ENCODE results near the gene B3GNT5.
A peak's percentile ranks its signal among the peaks of the same experiment; 100 is the strongest.

The B3GNT5 gene

GRCh38 chr3:183303690-183304089, 50.6 kb downstream of the B3GNT5 start:
- no peaks in the 10 kb centered on the region for H3K9me3 ChIP-seq (replicated peaks in 1 of 11)
- peaks cover 25 to 91% (median 65%) of the 10 kb centered on the region in 10 experiments for H3K4me1 ChIP-seq
- 0 out of 22 replicates have a peak overlapping the region, but pooled peaks of 1 of the 11 experiments have one; percentile 5 for H3K9ac ChIP-seq
- H3K27ac ChIP-seq: peak overlapping the region in 1 of 11 experiments; percentile 21; a peak in 2 of 22 replicates
- H3K4me2 ChIP-seq: peak overlapping the region in 8 of 11 experiments; percentile 22 to 76 (median 52); a peak in 15 of 22 replicates
- no peaks in the 10 kb centered on the region for H3K36me3 ChIP-seq
- TF ChIP-seq Cebpa-rat (IDR thresholded peaks at IDR 0.05): no peak
- H3K27me3 ChIP-seq: no peaks in the 10 kb centered on the region
- no peak overlapping the region for H3K4me3 ChIP-seq
- no peaks in the 10 kb centered on the region for H4K20me1 ChIP-seq

GRCh38 chr3:183306798-183307671, 54.0 kb downstream of the B3GNT5 start:
- H4K20me1 ChIP-seq: no peaks in the 10 kb centered on the region

GRCh38 chr3:183307749-183308148, 54.7 kb downstream of the B3GNT5 start:
- Histone ChIP-seq H4K20me1 (no peaks in the 10 kb centered on the region), H3K4me1 (peaks cover 19 to 71% (median 44%) of the 10 kb centered on the region in 10 experiments), H3K4me2 (peak overlapping the region; percentile 1 to 89 (median 68); a peak in 17 of 22 replicates), H3K9ac (peak overlapping the region in 3 of 11 experiments; percentile 26 to 64 (median 59); a peak in 3 of 22 replicates), H3K9me3 (replicated peaks in 1 of 11) (no peaks in the 10 kb centered on the region), H3K36me3 (peaks cover 0 to 18% (median 0%) of the 10 kb centered on the region in 11 experiments; a peak in 4 of 22 replicates), H3K4me3 (no peak overlapping the region), H3K27ac (peak overlapping the region in 6 of 11 experiments; percentile 58 to 82 (median 74); a peak in 9 of 22 replicates), H3K27me3 (no peaks in the 10 kb centered on the region)
- TF ChIP-seq Cebpa-rat (IDR thresholded peaks at IDR 0.05): no peak

More at GRCh38 chr3:183306798-183307671, 54.0 kb downstream of the B3GNT5 start:
- no peak for TF ChIP-seq Cebpa-rat (IDR thresholded peaks at IDR 0.05)
- H3K4me3 ChIP-seq: no peak overlapping the region
- H3K27me3 ChIP-seq: no peaks in the 10 kb centered on the region
- peaks cover 0 to 18% (median 0%) of the 10 kb centered on the region in 11 experiments; a peak in 4 of 22 replicates for H3K36me3 ChIP-seq
- H3K27ac ChIP-seq: peak overlapping the region in 8 of 11 experiments; percentile 32 to 82 (median 68); a peak in 14 of 22 replicates
- H3K4me1 ChIP-seq: peaks cover 20 to 71% (median 51%) of the 10 kb centered on the region in 10 experiments
- H3K4me2 ChIP-seq: peak overlapping the region; percentile 1 to 89 (median 68); a peak in 17 of 22 replicates
- H3K9ac ChIP-seq: peak overlapping the region in 6 of 11 experiments; percentile 1 to 64 (median 52); a peak in 8 of 22 replicates
- no peaks in the 10 kb centered on the region for H3K9me3 ChIP-seq (replicated peaks in 1 of 11)

- Histone ChIP-seq H3K4me2 (peak overlapping the region; percentile 42 to 89 (median 69)), H3K36me3 (peaks cover 0 to 18% (median 0%) of the 10 kb centered on the region in 11 experiments; a peak in 4 of 22 replicates), H3K9ac (peak overlapping the region in 2 of 11 experiments; percentile 17 to 28; a peak in 4 of 22 replicates), H3K4me3 (no peak overlapping the region), H3K4me1 (peaks cover 19 to 73% (median 43%) of the 10 kb centered on the region in 10 experiments), H4K20me1 (no peaks in the 10 kb centered on the region), H3K27me3 (no peaks in the 10 kb centered on the region), H3K9me3 (replicated peaks in 1 of 11) (no peaks in the 10 kb centered on the region), H3K27ac (peak overlapping the region in 6 of 11 experiments; percentile 13 to 49 (median 36); a peak in 8 of 22 replicates)
- TF ChIP-seq Cebpa-rat (IDR thresholded peaks at IDR 0.05): no peak
Observed at GRCh38 chr3:183308751-183309150, 55.7 kb downstream of the B3GNT5 start.

- H3K4me3 ChIP-seq: no peak overlapping the region
- H3K4me2 ChIP-seq: peak overlapping the region; percentile 42 to 89 (median 69); a peak in 19 of 22 replicates
- H3K27me3 ChIP-seq: no peaks in the 10 kb centered on the region
- H3K27ac ChIP-seq: peak overlapping the region in 6 of 11 experiments; percentile 13 to 49 (median 36); a peak in 9 of 22 replicates
- peak overlapping the region in 2 of 11 experiments; percentile 17 to 28; a peak in 2 of 22 replicates for H3K9ac ChIP-seq
- no peak for TF ChIP-seq Cebpa-rat (IDR thresholded peaks at IDR 0.05)
- no peaks in the 10 kb centered on the region for H4K20me1 ChIP-seq
- peaks cover 0 to 18% (median 0%) of the 10 kb centered on the region in 11 experiments; a peak in 4 of 22 replicates for H3K36me3 ChIP-seq
- H3K4me1 ChIP-seq: peaks cover 19 to 74% (median 44%) of the 10 kb centered on the region in 10 experiments
- no peaks in the 10 kb centered on the region for H3K9me3 ChIP-seq (replicated peaks in 1 of 11)
Observed at GRCh38 chr3:183309276-183309675, 56.2 kb downstream of the B3GNT5 start.

- Histone ChIP-seq H3K4me2 (no peak overlapping the region), H3K27ac (no peak overlapping the region), H3K9ac (no peak overlapping the region), H3K9me3 (replicated peaks in 1 of 11) (no peaks in the 10 kb centered on the region), H3K36me3 (peaks cover 0 to 18% (median 0%) of the 10 kb centered on the region in 11 experiments; a peak in 4 of 22 replicates), H3K4me3 (no peak overlapping the region), H3K27me3 (no peaks in the 10 kb centered on the region), H4K20me1 (no peaks in the 10 kb centered on the region), H3K4me1 (peaks cover 19 to 63% (median 44%) of the 10 kb centered on the region in 10 experiments)
- no peak for TF ChIP-seq Cebpa-rat (IDR thresholded peaks at IDR 0.05)
Observed at GRCh38 chr3:183310936-183311335, 57.9 kb downstream of the B3GNT5 start.

GRCh38 chr3:183312433-183312832, 59.4 kb downstream of the B3GNT5 start:
- Histone ChIP-seq H3K4me2 (peak overlapping the region in 3 of 11 experiments; percentile 41 to 77 (median 67); a peak in 6 of 22 replicates), H3K4me1 (peaks cover 13 to 50% (median 31%) of the 10 kb centered on the region in 10 experiments), H4K20me1 (no peaks in the 10 kb centered on the region), H3K36me3 (peaks cover 0 to 18% (median 0%) of the 10 kb centered on the region in 11 experiments; a peak in 4 of 22 replicates), H3K27me3 (no peaks in the 10 kb centered on the region), H3K27ac (peak overlapping the region in 3 of 11 experiments; percentile 27 to 66 (median 44); a peak in 6 of 22 replicates), H3K4me3 (no peak overlapping the region), H3K9ac (no peak overlapping the region), H3K9me3 (replicated peaks in 1 of 11) (no peaks in the 10 kb centered on the region)
- TF ChIP-seq Cebpa-rat (IDR thresholded peaks at IDR 0.05): no peak

GRCh38 chr3:183313351-183313750, 60.3 kb downstream of the B3GNT5 start:
- Histone ChIP-seq H3K4me1 (peaks cover 10 to 40% (median 21%) of the 10 kb centered on the region in 10 experiments), H3K27me3 (no peaks in the 10 kb centered on the region), H4K20me1 (no peaks in the 10 kb centered on the region), H3K4me3 (no peak overlapping the region), H3K4me2 (peak overlapping the region in 6 of 11 experiments; percentile 17 to 77 (median 60); a peak in 11 of 22 replicates), H3K9me3 (replicated peaks in 1 of 11) (no peaks in the 10 kb centered on the region), H3K27ac (peak overlapping the region in 5 of 11 experiments; percentile 23 to 66 (median 52); a peak in 9 of 22 replicates), H3K36me3 (peaks cover 0 to 18% (median 0%) of the 10 kb centered on the region in 11 experiments; a peak in 4 of 22 replicates), H3K9ac (peak overlapping the region in 1 of 11 experiments; percentile 40; a peak in 1 of 22 replicates)
- TF ChIP-seq Cebpa-rat (IDR thresholded peaks at IDR 0.05): no peak

All from BLaER1 treated with 17β-estradiol and CSF1 and Interleukin-3, amounts not matched to agents 10 nM and 100 nM (cell line).